HG03159 (cell line): ENCODE results near the gene ABLIM1.
A peak's percentile ranks its signal among the peaks of the same experiment; 100 is the strongest.

Experiments
- ATAC-seq: cut with Tn5 transposase; IDR thresholded peaks from one replicate; pipeline ENCODE4 v1.9.1; 2021; ENCODE audit warnings: mild to moderate bottlenecking, moderate library complexity; ENCODE audit not compliant: unreplicated experiment

Gene ABLIM1

DNA sequence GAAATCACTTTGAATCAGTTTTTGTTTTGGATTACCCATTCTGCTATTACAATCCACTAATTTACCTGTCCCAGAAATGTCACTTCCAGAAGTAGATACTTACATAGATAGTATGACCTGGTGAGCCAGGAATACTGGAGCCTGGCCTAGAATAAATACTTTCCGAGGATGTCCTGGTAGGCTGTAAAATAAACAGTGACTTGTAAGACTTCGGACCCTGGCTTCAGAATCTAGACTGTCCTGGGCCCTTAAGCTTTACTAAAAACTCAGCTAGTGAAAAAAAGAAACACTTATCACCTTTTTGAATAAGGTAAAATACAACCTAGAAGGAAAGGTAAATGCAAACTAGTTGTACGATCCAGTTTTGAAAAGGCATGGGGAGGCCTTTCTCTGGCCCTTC, 184.3 kb downstream of the ABLIM1 start:
- no peak for ATAC-seq

DNA sequence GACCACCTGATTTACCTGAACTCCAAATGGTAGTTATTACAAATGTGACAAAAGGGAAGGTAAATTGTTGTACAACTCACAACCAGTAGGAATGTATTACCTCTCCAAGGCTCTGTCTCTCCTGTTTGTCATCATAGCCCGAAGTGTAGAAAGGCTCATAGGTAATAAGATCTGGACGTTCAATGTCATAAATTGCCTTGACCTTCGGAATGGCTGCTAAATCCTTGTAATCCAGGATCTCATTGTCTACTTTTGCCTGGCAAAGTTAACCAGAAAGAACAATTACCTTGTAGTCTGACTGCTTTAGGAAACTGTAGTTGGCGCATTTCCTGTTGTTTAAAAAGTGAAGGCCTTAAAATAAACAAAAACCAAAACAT, 185.2 kb downstream of the ABLIM1 start:
- ATAC-seq, result no peak

DNA sequence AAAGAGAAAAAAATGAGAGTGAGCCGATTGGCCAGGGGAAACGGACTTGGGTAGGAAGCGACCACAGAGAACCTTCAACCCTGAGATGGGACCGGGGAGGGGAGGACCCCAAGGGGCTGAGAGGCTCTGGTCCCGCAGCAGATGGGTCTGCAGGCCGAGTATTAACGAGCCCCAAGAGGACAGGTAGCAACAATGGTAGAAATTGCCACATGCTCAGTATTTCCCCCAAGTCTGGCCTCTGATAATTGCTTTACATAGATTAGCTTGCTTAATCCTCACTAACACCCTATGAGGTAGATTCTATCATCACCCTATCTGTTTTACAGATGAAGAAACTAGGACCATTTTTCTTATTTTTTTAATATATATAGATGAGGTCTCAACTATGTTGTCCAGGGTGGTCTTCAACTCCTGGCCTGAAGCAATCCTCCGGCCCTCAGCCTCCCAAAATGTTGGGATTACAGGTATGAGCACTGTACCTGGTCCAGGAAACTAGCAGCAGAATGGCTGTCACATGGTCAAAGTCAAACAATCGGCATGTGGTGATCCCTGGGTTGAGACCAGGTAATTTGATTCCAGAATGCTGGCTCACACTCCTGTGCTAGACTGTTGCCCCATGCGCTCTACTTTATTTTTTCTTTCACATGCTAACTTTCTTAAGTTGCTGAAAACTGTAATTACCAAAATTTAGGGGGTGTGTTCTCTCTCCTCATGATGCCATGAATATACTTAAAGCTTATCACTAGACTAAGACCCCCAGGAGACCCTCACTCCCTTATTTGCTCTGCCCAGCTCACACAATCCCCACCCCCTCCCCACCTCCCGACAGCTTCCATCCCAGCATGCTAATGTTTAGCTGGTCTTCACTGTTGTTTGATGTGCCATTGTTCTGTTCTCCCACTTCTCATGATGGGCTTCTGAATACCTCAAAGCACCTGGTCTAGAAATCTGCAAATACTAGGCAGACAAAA, 185.9 kb downstream of the ABLIM1 start:
- peak; percentile 6 for ATAC-seq

DNA sequence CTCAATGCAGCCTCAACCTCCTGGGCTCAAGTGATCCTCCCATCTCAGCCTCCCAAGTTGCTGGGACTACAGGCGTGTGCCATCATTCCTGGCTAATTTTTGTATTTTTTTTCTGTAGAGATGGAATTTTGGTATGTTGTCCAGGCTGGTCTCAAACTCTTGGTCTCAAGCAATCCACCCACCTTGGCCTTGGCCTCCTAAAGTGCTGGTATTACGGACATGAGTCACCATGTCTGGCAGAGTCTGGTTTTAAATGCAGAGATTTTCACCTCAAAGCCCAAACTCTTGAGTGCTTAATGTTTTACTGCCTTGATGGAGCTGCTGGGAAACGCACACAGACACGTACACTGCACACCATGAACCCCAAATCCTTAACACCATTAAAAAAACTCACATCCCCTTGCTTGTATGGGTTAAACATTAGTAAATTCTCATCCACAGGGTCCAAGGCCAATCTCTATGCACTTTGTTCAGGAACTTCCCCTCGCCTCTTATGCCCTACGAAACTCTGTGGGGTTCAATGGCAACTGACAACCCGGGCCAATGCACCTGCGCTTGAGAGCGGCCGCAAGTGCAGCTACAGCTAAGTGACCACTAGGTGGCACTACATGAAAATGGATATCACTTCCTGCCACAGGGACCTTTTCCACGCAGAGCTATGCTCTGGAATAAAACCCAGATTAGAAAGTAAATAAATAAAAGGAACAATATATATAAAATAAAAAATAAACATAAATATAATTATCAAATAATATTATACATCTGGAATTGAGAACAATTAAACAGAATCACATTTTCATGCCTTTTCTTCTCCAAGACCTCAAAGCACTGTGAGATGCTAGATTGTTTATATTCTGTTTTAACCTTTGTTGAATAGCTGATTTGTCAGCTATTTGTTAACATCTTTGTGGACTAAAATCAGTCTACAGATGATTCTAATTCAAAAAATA, 186.8 kb downstream of the ABLIM1 start:
- ATAC-seq, result peak; percentile 95

DNA sequence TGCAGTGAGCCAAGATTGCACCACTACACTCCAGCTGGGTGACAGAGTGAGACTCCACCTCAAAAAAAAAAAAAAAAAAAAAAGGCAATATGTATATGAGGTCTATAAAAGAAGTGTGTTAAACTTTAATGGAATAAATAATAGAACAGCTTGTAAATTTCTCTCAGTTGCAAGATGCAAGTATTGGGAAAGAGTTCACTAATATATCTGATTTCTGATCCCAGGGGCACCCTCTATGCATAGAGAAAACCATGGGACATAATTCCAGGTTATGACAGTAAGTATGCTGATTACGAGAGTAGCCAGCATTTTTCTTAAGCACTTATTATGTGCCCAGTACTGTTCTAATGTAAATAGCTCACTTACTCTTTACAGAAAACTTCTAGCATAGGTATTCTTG, 187.7 kb downstream of the ABLIM1 start:
- no peak for ATAC-seq

DNA sequence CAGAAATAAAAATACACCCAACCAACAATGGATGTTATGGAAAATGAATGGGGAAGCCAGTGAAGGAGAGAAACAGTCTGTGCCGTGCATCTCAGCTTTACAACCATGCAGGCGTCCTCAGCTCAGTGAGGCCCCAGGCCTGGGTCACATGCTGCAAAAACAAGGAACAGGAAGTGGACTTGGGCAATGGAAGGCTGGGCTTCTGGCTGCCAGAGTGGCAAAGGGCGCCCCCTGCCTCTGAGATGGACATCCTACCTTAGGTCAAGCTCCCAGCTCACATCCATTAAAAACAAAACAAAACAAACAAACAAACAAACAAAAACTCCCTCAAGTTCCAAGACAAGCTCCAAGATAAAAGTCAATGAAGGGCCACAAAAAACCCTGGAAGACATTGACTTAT, 199.1 kb downstream of the ABLIM1 start:
- ATAC-seq, result no peak

DNA sequence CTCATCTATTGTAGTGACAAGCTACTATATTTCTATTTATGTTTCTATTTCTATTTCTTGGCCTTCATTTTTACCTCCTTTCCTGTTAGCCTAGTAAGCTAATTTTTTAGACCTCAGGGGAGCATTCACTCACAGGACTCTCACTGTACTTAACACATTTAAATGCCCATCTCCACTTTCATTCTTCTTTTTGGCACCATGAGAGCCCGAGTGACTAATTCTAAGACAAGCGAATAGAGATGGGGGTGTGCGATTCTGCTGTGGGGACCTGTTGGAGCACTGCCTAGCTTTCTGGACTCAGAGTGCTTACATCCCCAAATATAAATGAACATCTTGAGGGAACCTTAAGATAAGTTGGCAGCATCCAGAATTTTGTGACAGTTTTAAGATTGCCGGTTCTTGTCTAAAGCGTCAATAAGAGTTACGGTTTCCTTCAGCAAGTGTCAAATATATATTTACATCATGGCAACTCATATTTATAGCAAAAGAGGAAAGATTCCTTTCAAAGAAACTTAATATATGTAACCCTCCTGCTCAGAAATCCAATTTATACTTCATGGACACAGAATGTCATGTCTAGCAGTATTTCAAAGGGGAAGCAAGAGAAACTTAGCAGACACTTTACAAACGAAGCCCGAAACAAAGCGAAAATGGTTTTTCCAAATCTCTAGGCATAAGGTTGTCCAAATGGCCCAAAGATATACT, 199.7 kb downstream of the ABLIM1 start:
- no peak for ATAC-seq

DNA sequence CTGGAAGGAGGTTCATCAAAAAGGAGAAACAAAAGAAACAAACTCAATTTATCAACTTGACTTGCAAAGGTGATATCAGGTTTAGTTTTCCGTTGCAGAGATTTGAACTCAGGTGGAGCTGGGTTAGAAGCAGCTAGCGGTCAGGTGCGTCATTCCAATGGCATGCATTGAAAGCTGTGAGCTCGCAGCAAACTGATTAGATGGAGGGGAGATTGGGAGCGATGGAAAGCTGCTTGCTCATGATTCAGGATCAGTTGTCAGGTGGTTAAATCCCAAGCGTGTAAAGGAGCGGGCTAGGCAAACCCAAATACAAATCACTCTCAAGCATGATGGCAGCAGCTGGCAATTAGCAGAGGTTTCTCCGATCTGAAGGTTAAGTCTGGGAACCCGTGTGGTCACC, 204.5 kb downstream of the ABLIM1 start:
- ATAC-seq, result no peak

DNA sequence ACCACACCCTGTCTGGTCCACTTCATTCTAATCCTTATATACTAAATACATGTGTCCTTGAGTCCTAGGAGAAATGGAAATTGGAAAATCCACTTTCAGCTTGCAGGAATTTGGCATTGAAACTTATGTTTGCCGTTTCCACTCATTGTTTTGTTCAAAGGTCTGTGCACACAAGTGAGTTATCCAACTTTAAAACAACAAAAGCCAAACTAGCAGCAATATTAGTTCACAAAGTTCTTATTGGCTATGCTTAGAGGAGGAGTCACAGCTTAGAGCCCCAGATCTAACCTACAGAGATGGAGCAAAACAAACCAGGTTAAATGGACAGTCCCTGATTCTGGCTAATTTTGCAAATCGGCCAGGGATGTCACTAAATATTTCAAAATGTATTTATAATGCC, 209.2 kb downstream of the ABLIM1 start:
- no peak for ATAC-seq

DNA sequence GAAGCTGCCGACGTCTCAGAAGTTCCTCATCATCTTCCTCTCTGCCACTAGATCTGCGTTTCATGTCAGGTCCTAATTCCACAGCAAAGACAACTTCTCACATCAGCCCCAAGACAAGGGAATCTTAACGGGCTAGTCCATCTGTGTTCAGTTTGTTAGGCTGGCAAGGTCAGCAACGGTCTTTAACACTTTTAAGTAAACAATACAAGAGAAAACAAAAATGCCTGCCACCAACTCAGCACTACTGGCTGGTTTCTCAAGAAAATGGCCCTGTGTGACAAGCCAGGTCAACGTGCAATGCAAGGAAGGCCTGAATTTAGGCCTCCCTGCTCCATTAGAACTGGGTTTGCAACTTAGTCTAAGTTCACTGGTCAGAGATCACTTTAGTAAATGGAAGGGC, 212.7 kb downstream of the ABLIM1 start:
- no peak for ATAC-seq

DNA sequence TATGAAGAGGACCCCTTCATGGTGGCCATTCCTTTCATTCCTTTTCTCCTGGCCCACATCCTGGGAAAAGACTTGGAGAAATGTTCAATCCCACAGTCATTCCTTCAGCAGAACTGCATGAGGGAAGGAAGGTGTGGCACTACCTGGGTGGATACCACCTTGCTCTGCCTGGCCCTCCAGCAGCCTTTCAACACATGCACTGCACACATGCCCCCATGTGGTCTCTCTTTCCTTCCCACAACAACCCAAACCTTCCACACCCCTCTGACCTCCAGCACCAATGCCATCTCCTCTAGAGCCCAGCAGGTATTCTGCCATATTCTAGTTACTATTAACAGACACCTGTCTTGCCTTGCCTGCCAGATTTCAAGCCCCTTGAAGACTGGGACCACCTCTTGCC, 213.3 kb downstream of the ABLIM1 start:
- ATAC-seq, result no peak

DNA sequence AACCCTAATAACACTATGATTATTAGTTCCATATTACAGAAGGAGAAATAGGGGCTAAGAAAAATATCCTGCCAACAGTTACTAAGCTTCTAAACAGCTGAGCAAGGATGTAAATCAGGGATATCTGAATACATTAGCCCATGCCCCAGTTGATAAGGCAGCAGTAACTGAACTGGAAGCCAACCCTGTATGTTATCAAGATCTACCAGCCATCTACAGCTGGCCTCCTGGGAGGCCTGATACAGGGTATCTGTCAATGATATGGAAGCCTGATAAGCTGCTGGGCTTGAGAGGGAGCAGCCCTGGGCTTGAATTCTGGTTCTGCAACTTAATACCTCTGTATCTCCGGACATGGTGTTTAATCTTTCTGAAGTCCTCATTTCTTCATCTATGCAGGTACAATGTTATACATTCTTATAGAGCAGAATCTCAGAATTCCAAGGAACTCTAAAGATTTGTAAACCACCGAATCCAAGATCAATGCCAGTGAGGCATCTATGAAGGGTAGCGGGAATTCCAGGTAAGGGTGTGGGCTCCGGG, 215.9 kb downstream of the ABLIM1 start:
- ATAC-seq, result no peak

DNA sequence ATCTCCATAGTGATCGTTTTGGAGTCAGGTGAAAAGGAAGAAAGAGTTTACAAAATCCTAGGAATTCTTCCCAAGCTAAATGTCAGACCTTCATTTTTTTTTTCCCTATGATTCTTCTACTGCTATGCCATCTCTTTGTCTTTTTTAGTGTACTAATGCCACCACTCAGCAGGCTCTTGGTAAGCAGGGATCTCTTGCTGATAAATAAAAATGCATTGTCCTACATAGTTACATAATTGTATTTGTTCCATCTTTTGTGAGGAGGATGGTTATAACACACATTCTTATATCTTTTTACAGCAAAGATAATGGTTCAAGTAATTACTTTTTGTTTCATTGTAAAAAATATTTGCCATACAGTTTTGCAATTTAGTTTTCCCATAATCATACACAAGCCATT, 217.0 kb downstream of the ABLIM1 start:
- no peak for ATAC-seq

DNA sequence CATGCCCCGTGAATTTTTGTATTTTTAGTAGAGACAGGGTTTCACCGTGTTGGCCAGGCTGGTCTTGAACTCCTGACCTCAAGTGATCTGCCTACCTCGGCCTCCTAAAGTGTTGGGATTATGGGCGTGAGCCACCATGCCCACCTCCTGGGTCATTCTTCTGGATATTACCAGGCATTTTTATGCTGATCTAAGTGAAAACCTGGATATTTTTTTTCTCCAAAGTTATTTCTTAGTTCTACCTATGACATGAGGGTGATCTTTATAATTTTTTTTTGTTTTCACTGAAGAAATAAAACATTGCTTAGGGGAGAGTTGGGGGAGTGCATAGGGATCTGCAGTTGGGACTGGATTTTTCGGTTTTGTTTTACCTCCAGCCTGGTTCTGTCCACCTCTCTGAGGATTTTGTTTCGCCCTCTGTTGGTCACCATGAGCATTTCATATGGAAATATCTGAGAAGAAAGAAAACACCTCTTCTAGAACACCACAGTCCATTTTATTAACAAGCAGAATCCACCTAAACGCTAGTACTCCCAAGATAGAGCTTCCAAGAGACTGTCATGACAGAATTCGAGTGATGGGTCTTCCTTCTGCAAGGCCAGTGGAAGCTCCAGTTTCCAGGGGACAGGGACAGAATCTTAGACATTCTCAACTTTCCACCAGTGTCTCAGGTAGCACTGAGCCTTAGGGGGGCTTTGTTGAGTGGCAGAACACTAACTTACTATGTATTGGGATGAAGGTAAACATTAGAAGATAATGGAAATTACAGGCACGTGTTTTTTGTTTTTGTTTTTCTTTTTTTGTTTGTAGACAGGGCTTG, 220.4 kb downstream of the ABLIM1 start:
- no peak for ATAC-seq

DNA sequence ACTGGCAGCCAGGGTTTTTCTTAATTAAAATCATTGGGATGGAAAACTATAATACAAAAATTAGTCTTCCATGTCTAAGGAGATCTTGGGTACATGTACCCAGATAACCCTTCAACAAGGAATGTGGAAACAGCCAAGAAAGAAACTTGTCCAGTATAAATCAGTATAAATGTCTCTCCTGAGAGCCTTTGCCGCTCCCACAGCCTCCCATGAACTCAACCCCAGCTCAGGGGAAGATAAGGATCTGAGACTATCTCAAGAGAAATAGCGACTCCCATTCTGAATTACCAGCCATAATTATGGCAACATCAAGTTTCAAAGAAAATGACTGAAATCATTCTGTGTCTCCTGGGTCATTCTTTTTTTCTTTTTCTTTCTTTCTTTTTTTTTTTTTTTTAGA, 221.1 kb downstream of the ABLIM1 start:
- no peak for ATAC-seq

DNA sequence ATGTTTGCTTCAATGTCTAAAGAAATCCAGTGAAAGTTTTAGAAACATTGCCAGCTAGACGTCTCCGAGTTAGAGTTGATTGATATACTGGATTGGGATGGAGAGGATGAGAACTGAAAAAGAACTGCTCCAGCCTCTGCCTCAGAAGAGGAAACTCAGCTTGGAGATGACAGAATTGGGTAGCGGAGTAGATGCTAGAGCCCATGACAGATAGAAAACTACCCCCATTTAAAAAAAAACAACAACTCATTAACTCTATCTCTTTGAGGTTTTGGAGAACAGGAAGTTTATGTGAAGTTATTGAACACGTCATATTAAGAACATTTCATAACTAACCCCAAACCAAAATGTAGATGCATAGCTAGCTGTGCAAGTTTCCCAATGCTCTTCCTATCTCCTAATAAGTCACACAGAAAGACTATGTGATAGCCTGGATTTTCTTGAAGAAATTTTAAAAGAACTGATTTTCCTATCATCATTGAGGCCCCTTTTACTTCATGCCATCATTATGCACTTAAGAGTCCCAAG, 225.4 kb downstream of the ABLIM1 start:
- no peak for ATAC-seq

DNA sequence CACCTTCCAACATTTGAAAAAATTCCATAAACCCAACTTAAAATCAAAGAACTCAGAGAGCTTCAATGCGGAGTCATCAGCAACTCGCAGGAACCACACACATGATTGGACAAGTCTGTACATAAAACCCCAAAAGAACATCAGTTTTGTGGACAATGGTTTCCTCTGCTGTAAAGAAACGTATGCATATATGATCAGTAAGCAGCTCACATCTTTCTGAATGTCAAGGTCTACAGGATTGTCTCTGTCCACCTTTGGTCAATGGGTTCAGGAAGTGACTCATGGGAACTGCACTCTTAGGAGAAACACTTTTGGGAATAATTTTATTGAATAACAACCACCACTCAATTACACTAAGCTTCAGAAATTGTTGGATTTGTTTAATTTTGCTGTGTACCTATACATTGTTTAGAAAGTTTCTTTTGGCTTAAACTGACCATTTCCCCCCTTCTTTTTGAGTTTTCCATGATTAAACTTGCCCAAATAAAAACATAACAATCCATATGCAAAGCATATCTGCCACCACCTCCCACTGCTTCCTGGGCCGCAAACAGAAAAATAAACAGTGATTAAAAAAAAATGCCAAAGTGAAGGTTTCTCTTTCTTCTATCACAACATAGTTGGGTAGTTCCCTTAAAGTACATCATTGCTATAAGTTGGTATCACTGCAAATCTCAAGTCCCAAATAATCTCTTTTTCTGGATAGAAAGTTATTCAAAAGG, 226.5 kb downstream of the ABLIM1 start:
- ATAC-seq, result no peak

DNA sequence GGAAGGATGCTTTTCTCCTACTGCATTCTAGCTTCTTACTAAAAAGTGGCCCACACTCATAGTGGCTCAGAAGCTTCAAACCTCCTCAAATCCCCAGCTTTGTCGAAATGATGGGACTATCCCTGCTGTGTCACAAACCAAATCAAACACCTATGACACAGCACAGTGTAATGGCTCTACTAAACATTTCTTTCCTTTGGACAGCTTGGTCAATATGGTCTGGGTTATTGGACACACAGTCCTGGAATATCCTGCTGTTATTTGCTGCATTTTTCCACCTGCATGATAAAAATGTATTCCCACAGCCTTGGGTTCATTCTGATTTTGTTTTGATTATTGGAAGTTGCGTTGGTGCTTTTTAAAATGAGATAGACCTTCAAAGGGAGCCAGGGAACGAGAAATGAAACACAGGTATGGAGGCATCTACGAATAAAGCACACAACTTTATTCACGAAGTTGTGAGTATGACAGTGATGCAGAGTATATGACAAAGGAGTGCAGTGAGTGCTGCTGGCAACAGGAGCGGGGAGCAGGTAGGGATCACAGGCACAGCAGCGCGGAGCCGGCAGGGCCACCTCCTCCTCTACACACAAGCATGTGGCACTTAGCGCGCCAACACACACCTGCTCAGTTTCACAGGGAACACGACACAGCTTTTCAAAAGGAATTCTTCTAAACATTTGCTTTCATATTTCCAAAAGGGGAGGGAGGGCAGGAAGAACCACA, 227.2 kb downstream of the ABLIM1 start:
- no peak for ATAC-seq
